ENCODE results near the gene SUN2. TPM values are rescaled to one million over a fixed set of nuclear protein-coding genes. Genes with fewer than 3 reads are reported as not detected.

The SUN2 gene
- total RNA-seq, 4 donors from 2014 or later = 177 to 423 (median 312) TPM

- Histone ChIP-seq H3K27ac (no peak overlapping the region), H3K4me3 (no peak overlapping the region), H3K36me3 (no peaks in the 10 kb centered on the region), H3K27me3 (peaks cover 0 to 14% (median 8%) of the 10 kb centered on the region in 3 donors), H3K4me1 (peaks cover 4 to 11% of the 10 kb centered on the region in 2 donors), H3K9me3 (no peaks in the 10 kb centered on the region)
- intact Hi-C loops (cut with DNase I; ENCODE audit: low total_unique reads) = loop anchor here (5.0 to 10.0 kb wide), 2 partner anchors 74 to 107 kb away; partner anchors contain the start of genes CBX6 and NPTXR
- ATAC-seq (no peak), DNase-seq (no peak)
- in situ Hi-C loops (cut with MboI; ENCODE audit: low sequenced_read_pairs in 4 of 4) = no loop called here
- TF ChIP-seq POLR2A (IDR thresholded peaks at IDR 0.05) = no peak
These were observed 12.2 kb upstream of the SUN2 start for GRCh38 chr22:38768036-38768435.

GRCh38 chr22:38767313-38767712 is 11.5 kb upstream of the SUN2 start:
- H3K4me1 ChIP-seq = peaks cover 4 to 11% of the 10 kb centered on the region in 2 donors
- no peak for DNase-seq
- intact Hi-C loops (cut with DNase I; ENCODE audit: low total_unique reads) = loop anchor here (5.0 to 10.0 kb wide), 2 partner anchors 75 to 107 kb away; partner anchors contain the start of genes CBX6 and NPTXR
- no peak overlapping the region for H3K4me3 ChIP-seq
- TF ChIP-seq POLR2A (IDR thresholded peaks at IDR 0.05) = no peak
- no peak for TF ChIP-seq CTCF (IDR thresholded peaks at IDR 0.05 in 4 of 5, conservative IDR thresholded peaks at IDR 0.05 in 1 of 5)
- ATAC-seq = no peak
- in situ Hi-C loops (cut with MboI; ENCODE audit: low sequenced_read_pairs in 4 of 4) = no loop called here
- H3K27ac ChIP-seq = no peak overlapping the region
- peaks cover 0 to 14% (median 8%) of the 10 kb centered on the region in 3 donors for H3K27me3 ChIP-seq
- no peaks in the 10 kb centered on the region for H3K36me3 ChIP-seq
- no peaks in the 10 kb centered on the region for H3K9me3 ChIP-seq

- Histone ChIP-seq H3K4me3 (no peak overlapping the region), H3K27ac (no peak overlapping the region), H3K9me3 (no peaks in the 10 kb centered on the region), H3K4me1 (peaks cover 4 to 11% of the 10 kb centered on the region in 2 donors), H3K36me3 (no peaks in the 10 kb centered on the region), H3K27me3 (peaks cover 0 to 14% (median 8%) of the 10 kb centered on the region in 3 donors)
- intact Hi-C loops (cut with DNase I; ENCODE audit: low total_unique reads) (loop anchor here (1.0 to 10.0 kb wide), 3 partner anchors 33 to 109 kb away; partner anchors contain the start of genes CBX6 and NPTXR), in situ Hi-C loops (cut with MboI; ENCODE audit: low sequenced_read_pairs in 4 of 4) (no loop called here)
- TF ChIP-seq POLR2A (IDR thresholded peaks at IDR 0.05) (no peak), CTCF (IDR thresholded peaks at IDR 0.05 in 4 of 5, conservative IDR thresholded peaks at IDR 0.05 in 1 of 5) (peak; percentile 58 to 81 (median 75))
- DNase-seq (peak; percentile 68 to 71), ATAC-seq (peak; percentile 76 to 79)
These were observed 10.4 kb upstream of the SUN2 start for GRCh38 chr22:38766076-38766777.

DNA sequence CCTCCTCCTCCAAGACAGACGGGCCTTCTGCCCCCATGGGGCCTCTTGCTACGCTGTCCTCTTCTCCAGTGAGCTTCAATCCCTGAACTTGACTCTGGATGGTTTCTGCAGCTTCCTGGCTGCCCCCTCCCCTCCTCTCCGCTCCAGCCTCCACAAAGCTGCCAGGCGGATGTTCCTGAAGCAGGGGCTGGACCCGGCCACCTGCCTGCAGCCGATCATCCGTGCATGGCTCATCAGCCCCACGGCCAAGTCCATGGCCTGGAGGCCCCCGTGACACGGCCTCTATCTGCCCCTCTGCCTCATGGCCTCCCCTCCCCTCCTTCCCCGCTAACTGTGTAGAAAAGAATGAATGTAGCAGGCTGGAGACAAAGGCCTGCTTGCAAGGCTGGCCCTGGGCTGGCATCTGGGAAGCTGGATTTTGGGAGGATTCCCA is 6.8 kb upstream of the SUN2 start:
- no peaks in the 10 kb centered on the region for H3K36me3 ChIP-seq
- no peak overlapping the region for H3K4me3 ChIP-seq
- peaks cover 4 to 11% of the 10 kb centered on the region in 2 donors for H3K4me1 ChIP-seq
- TF ChIP-seq POLR2A (IDR thresholded peaks at IDR 0.05) (no peak), CTCF (IDR thresholded peaks at IDR 0.05 in 4 of 5, conservative IDR thresholded peaks at IDR 0.05 in 1 of 5) (no peak)
- no peaks in the 10 kb centered on the region for H3K9me3 ChIP-seq
- in situ Hi-C loops (cut with MboI; ENCODE audit: low sequenced_read_pairs in 4 of 4) (no loop called here), intact Hi-C loops (cut with DNase I; ENCODE audit: low total_unique reads) (loop anchor here (10.0 kb wide), 1 partner anchor 112 kb away; the partner anchor contains the start of gene CBX6)
- no peak overlapping the region for H3K27ac ChIP-seq
- H3K27me3 ChIP-seq = peaks cover 0 to 14% (median 8%) of the 10 kb centered on the region in 3 donors
- DNase-seq (no peak), ATAC-seq (no peak)

Data from gastrocnemius medialis (tissue), 4 donors.